Large intestine (tissue), 3 donors: ENCODE measurements around the gene NLGN2. TPM values are rescaled to one million over a fixed set of nuclear protein-coding genes. Genes with fewer than 3 reads are reported as not detected.

Experiments
- DNase-seq, 2 donors: peaks; one replicate each; pipeline versions ENCODE4 v3.0.0 to v3.0.0-alpha.2; 2013
- H3K27ac ChIP-seq: one replicate; pipeline ENCODE4 v1.5.1; 2013; ENCODE audit warnings: low read length
- H3K27me3 ChIP-seq: 2 replicates; pipeline ENCODE4 v1.6.1; 2013; ENCODE audit warnings: low read length; ENCODE audit not compliant: control insufficient read depth, insufficient read depth
- H3K36me3 ChIP-seq: 2 replicates; pipeline ENCODE4 v1.6.1; 2013; ENCODE audit warnings: low read length; ENCODE audit not compliant: control insufficient read depth, insufficient read depth
- H3K4me1 ChIP-seq: one replicate; pipeline ENCODE4 v1.6.1; 2013; ENCODE audit warnings: low read length; ENCODE audit not compliant: control insufficient read depth, insufficient read depth
- H3K4me3 ChIP-seq: one replicate; pipeline ENCODE4 v1.5.1; 2013; ENCODE audit warnings: low read length
- H3K9me3 ChIP-seq: one replicate; pipeline ENCODE4 v1.6.1; 2013; ENCODE audit warnings: mild to moderate bottlenecking, low read depth, low read length, moderate library complexity; ENCODE audit not compliant: control insufficient read depth
- WGBS: methylation state at CpG from one replicate; pipeline ENCODE4 v1.1.5; 2013; ENCODE audit warnings: low lambda C conversion rate; ENCODE audit not compliant: insufficient coverage; 5-methylcytosine and 5-hydroxymethylcytosine counted together
- polyA plus RNA-seq: library from polyadenylated mRNA; unstranded; fragments of 120-200 nt; gene quantifications from one replicate; pipeline ENCODE4 v1.2.1, GENCODE V29; 2013

NLGN2 gene
- polyA plus RNA-seq, 1 donor = 12.9 TPM

- no peaks in the 10 kb centered on the region for H3K27me3 ChIP-seq
- no peaks in the 10 kb centered on the region for H3K36me3 ChIP-seq
- H3K4me3 ChIP-seq = no peak overlapping the region
- no peak overlapping the region for H3K27ac ChIP-seq
- no peak for DNase-seq
- H3K4me1 ChIP-seq = peaks cover 5% of the 10 kb centered on the region
- no peaks in the 10 kb centered on the region for H3K9me3 ChIP-seq
- WGBS = no CpG with 5 or more reads among the region's 2 CpGs
These were observed 33.3 kb upstream of the NLGN2 start for GRCh38 chr17:7374353-7374752.

- DNase-seq = no peak
- Histone ChIP-seq H3K4me1 (peaks cover 11% of the 10 kb centered on the region), H3K27me3 (peaks cover 39% of the 10 kb centered on the region), H3K36me3 (peaks cover 4% of the 10 kb centered on the region), H3K4me3 (no peak overlapping the region), H3K9me3 (peaks cover 3% of the 10 kb centered on the region), H3K27ac (no peak overlapping the region)
- 100% methylated on average over 1 of the region's 3 CpGs for WGBS
These were observed 28.5 kb upstream of the NLGN2 start for GRCh38 chr17:7379134-7379533.

- Histone ChIP-seq H3K36me3 (peaks cover 6% of the 10 kb centered on the region), H3K27me3 (peaks cover 45% of the 10 kb centered on the region), H3K9me3 (peaks cover 3% of the 10 kb centered on the region), H3K4me1 (peaks cover 11% of the 10 kb centered on the region), H3K27ac (no peak overlapping the region), H3K4me3 (peak overlapping the region; percentile 63)
- no CpG with 5 or more reads among the region's 7 CpGs for WGBS
- DNase-seq = peak in 1 of 2 donors; percentile 26
These were observed 27.3 kb upstream of the NLGN2 start for GRCh38 chr17:7380321-7380720.

DNA sequence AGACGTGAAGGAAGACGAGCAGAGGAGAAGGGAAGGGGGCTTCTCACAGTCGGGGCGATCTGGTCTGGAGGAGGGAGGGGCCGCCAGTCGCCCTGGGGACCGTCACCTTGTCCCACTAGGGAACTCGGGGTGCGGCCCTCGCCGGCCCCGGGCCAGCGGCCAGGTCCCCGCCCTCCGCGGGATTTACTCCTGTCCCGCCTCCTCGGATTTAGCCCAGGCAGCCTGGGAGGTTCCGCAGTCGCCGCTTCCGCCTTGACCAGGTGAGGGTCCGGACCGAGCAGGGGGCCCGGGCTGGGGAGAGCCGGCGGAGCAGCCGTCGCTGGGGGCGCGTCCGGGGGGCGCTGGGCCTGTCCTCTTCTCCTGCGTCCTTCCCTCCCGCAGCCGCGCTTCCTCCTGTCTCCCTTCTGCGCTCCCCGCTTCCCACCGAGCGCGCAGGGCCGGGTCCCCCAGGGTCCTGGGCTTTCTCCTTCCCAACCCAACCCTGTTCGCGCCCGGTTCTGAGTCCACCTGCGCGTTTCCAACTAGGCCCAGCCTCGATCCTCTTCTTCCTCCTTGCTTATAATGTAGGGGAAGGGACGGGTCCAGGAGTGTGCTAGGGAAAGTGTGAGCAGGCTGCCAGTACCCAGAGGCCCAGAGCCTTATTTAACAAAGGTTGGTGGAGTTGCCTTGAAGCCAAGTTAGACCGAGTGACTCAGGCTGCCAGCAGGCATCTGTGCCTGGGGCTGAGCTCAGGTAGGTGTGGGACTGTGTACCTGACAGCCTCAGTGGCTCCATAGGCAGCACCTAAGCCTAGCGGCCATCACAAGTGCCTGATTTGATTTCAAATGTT lies 26.6 kb upstream of the NLGN2 start, which contains the start of gene TNK1:
Gene TNK1, plus strand, starts transcription at position 235 of the 829 bp plus-strand sequence. CDS start 1,838 bp downstream, outside the sequence.
- peak within 1 kb of the TSS; percentile 15 for H3K27ac ChIP-seq
- H3K27me3 ChIP-seq = peaks cover 45% of the 10 kb centered on the region
- H3K9me3 ChIP-seq = peaks cover 3% of the 10 kb centered on the region
- peaks cover 11% of the 10 kb centered on the region for H3K4me1 ChIP-seq
- WGBS = no CpG with 5 or more reads among the region's 52 CpGs
- H3K4me3 ChIP-seq = peak within 1 kb of the TSS; percentile 63
- DNase-seq = peak in 1 of 2 donors; percentile 70
- H3K36me3 ChIP-seq = peaks cover 9% of the 10 kb centered on the region

GRCh38 chr17:7382901-7383300 lies 24.7 kb upstream of the NLGN2 start:
- no peak overlapping the region for H3K4me3 ChIP-seq
- H3K27ac ChIP-seq = no peak overlapping the region
- peaks cover 45% of the 10 kb centered on the region for H3K27me3 ChIP-seq
- H3K9me3 ChIP-seq = peaks cover 3% of the 10 kb centered on the region
- H3K36me3 ChIP-seq = peaks cover 20% of the 10 kb centered on the region
- DNase-seq = no peak
- H3K4me1 ChIP-seq = peaks cover 11% of the 10 kb centered on the region
- WGBS = no CpG with 5 or more reads among the region's 10 CpGs

DNA sequence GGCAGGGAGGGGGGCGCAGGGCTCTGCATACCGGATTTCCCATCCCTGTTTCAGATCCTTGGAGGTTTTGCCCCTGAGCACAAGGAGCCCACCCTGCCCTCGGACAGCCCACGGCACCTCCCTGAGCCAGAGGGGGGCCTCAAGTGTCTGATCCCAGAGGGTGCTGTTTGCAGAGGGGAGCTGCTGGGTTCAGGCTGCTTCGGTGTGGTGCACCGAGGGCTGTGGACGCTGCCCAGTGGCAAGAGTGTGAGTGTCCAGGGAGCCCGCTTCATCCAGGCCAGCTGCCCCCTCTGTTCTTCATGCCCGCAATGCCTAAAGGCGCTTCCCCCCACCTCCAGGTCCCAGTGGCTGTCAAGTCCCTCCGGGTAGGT lies 24.3 kb upstream of the NLGN2 start:
- H3K4me1 ChIP-seq = peaks cover 11% of the 10 kb centered on the region
- H3K27ac ChIP-seq = no peak overlapping the region
- no CpG with 5 or more reads among the region's 11 CpGs for WGBS
- peaks cover 24% of the 10 kb centered on the region for H3K36me3 ChIP-seq
- no peak overlapping the region for H3K4me3 ChIP-seq
- H3K27me3 ChIP-seq = peaks cover 45% of the 10 kb centered on the region
- H3K9me3 ChIP-seq = peaks cover 3% of the 10 kb centered on the region
- no peak for DNase-seq

DNA sequence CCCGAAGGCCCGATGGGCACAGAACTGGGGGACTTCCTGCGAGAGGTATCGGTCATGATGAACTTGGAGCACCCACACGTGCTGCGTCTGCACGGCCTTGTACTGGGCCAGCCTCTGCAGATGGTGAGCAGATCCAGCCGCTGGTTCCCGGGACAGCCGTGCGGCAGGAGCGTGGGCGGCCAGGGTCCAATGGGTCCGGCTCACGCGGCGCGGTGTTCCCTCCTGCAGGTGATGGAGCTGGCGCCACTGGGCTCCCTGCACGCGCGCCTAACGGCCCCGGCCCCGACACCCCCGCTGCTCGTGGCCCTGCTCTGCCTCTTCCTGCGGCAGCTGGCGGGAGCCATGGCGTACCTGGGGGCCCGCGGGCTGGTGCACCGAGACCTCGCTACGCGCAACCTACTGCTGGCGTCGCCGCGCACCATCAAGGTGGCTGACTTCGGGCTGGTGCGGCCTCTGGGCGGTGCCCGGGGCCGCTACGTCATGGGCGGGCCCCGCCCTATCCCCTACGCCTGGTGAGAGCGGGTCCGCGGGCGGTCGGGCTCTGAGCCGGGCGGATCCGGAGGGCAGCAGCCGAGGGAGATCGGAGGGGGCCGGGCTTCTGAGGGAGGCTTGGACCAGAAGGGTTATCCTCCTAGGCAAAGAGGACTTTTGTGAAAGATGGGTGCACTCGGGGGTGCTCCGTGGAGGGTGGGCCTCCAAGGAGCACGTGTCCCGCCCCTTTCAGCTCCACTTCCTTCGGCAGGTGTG lies 23.7 kb upstream of the NLGN2 start:
- H3K36me3 ChIP-seq = peaks cover 30% of the 10 kb centered on the region
- peaks cover 11% of the 10 kb centered on the region for H3K4me1 ChIP-seq
- H3K27ac ChIP-seq = no peak overlapping the region
- peak in 1 of 2 donors; percentile 74 for DNase-seq
- peaks cover 3% of the 10 kb centered on the region for H3K9me3 ChIP-seq
- no CpG with 5 or more reads among the region's 65 CpGs for WGBS
- H3K4me3 ChIP-seq = peak overlapping the region; percentile 17
- peaks cover 45% of the 10 kb centered on the region for H3K27me3 ChIP-seq

GRCh38 chr17:7384489-7385081 lies 23.1 kb upstream of the NLGN2 start:
- Histone ChIP-seq H3K27me3 (peaks cover 45% of the 10 kb centered on the region), H3K27ac (no peak overlapping the region), H3K36me3 (peaks cover 37% of the 10 kb centered on the region), H3K4me3 (peak overlapping the region; percentile 17), H3K4me1 (peaks cover 11% of the 10 kb centered on the region), H3K9me3 (peaks cover 3% of the 10 kb centered on the region)
- no peak for DNase-seq
- WGBS = 80% methylated on average over 2 of the region's 23 CpGs

DNA sequence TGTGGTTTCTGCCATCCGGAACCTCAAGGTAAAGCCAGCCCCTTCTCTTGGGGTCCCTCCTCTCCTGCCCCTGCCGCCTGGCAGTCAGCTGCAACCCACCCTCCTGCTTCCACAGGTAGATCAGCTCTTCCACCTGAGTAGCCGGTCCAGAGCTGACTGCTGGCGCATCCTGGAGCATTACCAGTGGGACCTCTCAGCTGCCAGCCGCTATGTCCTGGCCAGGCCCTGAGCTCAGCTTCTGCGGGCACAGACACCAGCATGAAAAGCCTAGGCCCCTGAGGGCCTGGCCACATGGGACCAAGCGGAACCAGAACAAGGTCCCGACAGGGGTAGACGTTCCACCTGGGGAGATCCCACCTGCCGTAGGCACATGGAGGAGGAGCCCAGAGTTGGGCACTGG lies 18.8 kb upstream of the NLGN2 start:
- H3K9me3 ChIP-seq = no peaks in the 10 kb centered on the region
- H3K4me3 ChIP-seq = no peak overlapping the region
- peaks cover 8% of the 10 kb centered on the region for H3K4me1 ChIP-seq
- H3K27me3 ChIP-seq = peaks cover 16% of the 10 kb centered on the region
- DNase-seq = no peak
- no CpG with 5 or more reads among the region's 10 CpGs for WGBS
- H3K27ac ChIP-seq = no peak overlapping the region
- peaks cover 50% of the 10 kb centered on the region for H3K36me3 ChIP-seq
